ENCODE data around the gene OSBPL10.

DNA sequence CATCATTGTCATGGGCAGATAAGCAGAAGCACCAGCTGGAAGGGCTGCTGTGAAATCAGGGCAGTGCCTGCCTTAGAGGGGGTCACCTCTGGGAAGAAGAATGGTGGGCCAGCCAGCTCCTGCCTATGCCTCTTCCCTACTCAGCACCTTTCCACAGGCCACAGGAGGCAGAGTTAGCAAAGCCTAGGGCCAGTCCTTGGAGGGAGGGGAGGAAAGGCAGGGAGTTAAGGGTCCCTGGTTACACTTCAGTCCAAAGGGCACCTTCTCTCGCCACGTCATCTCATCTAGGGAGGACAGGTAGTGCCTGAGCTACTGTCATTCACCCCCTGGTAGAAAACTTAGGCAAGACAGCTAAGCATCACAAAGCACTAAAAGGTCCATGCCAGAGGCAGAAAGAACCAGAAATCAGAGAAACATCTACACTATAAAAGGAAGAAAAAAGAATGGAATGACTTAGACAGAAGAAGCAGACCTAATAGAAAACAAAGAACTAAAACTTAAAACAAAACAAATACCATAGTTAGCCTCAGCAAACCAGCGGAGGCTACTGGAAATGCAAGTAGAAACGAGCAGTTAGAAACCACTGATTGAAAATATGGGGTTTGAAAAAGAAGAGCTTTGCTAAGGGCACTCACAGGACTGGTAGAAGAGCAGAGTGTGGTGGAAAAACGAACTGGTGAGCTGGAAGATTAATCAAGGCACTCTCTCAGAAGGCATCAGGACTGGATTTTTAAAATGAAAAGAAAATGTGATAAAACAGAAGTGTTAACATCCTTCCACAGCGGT lies 84.2 kb downstream of the OSBPL10 start:
- TF ChIP-seq, protein P1, sequence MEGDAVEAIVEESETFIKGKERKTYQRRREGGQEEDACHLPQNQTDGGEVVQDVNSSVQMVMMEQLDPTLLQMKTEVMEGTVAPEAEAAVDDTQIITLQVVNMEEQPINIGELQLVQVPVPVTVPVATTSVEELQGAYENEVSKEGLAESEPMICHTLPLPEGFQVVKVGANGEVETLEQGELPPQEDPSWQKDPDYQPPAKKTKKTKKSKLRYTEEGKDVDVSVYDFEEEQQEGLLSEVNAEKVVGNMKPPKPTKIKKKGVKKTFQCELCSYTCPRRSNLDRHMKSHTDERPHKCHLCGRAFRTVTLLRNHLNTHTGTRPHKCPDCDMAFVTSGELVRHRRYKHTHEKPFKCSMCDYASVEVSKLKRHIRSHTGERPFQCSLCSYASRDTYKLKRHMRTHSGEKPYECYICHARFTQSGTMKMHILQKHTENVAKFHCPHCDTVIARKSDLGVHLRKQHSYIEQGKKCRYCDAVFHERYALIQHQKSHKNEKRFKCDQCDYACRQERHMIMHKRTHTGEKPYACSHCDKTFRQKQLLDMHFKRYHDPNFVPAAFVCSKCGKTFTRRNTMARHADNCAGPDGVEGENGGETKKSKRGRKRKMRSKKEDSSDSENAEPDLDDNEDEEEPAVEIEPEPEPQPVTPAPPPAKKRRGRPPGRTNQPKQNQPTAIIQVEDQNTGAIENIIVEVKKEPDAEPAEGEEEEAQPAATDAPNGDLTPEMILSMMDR (IDR thresholded peaks at IDR 0.05), result no peak
- no peak for TF ChIP-seq POLR2A (IDR thresholded peaks at IDR 0.05)
